Heart left ventricle (tissue), 16 donors: ENCODE results near the gene LRFN4. TPM values are rescaled to one million over a fixed set of nuclear protein-coding genes. Genes with fewer than 3 reads are reported as not detected.
A peak's percentile ranks its signal among the peaks of the same experiment; 100 is the strongest.

ENCODE experiments used
- ATAC-seq, 4 donors: fragments of 200-7000 bp; cut with Tn5 transposase; one replicate each; pipeline ENCODE4 v1.9.1; 2020 to 2022; ENCODE audit warnings: moderate library complexity in 4 of 4, mild to moderate bottlenecking in 3 of 4, moderate number of reproducible peaks in 1 of 4
- DNase-seq, 5 donors: peaks; one replicate each; pipeline ENCODE4 v3.0.0-alpha.2; 2020
- H3K27ac ChIP-seq, 12 donors: fragments of 200-600 bp; sonication (generic) in 4 of 12; one replicate each; pipeline versions ENCODE4 v1.5.0 to v1.8.0; 2016 to 2022; ENCODE audit warnings: mild to moderate bottlenecking in 2 of 12
- H3K27me3 ChIP-seq, 9 donors: fragments of 200-600 bp; sonication (generic) in 2 of 9; one replicate each; pipeline versions ENCODE4 v1.5.1 to v1.8.0; 2016 to 2022; ENCODE audit warnings: mild to moderate bottlenecking in 3 of 9
- H3K36me3 ChIP-seq, 9 donors: fragments of 200-600 bp; sonication (generic) in 2 of 9; one replicate each; pipeline versions ENCODE4 v1.5.0 to v1.8.0; 2018 to 2022; ENCODE audit warnings: mild to moderate bottlenecking in 2 of 9
- H3K4me1 ChIP-seq, 12 donors: fragments of 200-600 bp; sonication (generic) in 4 of 12; one replicate each; pipeline versions ENCODE4 v1.5.0 to v1.8.0; 2016 to 2022; ENCODE audit warnings: mild to moderate bottlenecking in 3 of 12
- H3K4me3 ChIP-seq, 12 donors: fragments of 200-600 bp; sonication (generic) in 4 of 12; one replicate each; pipeline versions ENCODE4 v1.5.0 to v1.8.0; 2017 to 2022; ENCODE audit warnings: mild to moderate bottlenecking in 9 of 12, moderate library complexity in 4 of 12
- H3K9me3 ChIP-seq, 12 donors: fragments of 200-600 bp; sonication (generic) in 4 of 12; one replicate each; pipeline versions ENCODE4 v1.5.0 to v1.8.0; 2016 to 2022; ENCODE audit warnings: mild to moderate bottlenecking in 1 of 12
- CTCF ChIP-seq, 12 donors: fragments of 200-600 bp; sonication (generic) in 4 of 12; IDR thresholded peaks; one replicate each; pipeline versions ENCODE4 v1.5.0 to v1.8.0; 2018 to 2022; ENCODE audit warnings: antibody characterized with exemption in 12 of 12, mild to moderate bottlenecking in 5 of 12
- POLR2A ChIP-seq, 2 donors: fragments of 450-650 bp; IDR thresholded peaks; one replicate each; pipeline ENCODE4 v1.6.1; 2017; ENCODE audit warnings: antibody characterized with exemption in 2 of 2, mild to moderate bottlenecking in 2 of 2, moderate library complexity in 2 of 2
- WGBS, 4 donors: extraction: QIAGEN DNeasy Blood & Tissue Kit in 2 of 4; methylation state at CpG; one replicate each; pipeline versions ENCODE4 v1.1.5 to v1.1.7; 2013 to 2018; 5-methylcytosine and 5-hydroxymethylcytosine counted together
- intact Hi-C, 10 donors: fragments of 100-400 bp; cut with DNase I; formaldehyde crosslinking; loops; one replicate each; pipeline versions ENCODE4 v1.11.1 to v1.14.2; 2022
- polyA plus RNA-seq, 2 donors: library from polyadenylated mRNA; stranded (reverse); fragments of 200-250 nt; gene quantifications; one replicate each; pipeline ENCODE4 v1.2.3, GENCODE V29; 2013
- total RNA-seq, 9 donors: library from RNA; depleted of rRNA in 2 of 9; stranded (reverse); fragments of >200 nt in 2 of 9; fragmentation: NEBNext Ultra II Directional in 3 of 9; extraction: Animal tissue kit (Norgen Biotek cat#: 25700) in 3 of 9; gene quantifications; one replicate each; pipeline versions ENCODE4 v1.1.0 to v1.2.4, GENCODE V29; 2016 to 2023
- donor health status: ischemic (EF 13 %, LVEDD 7.1; RV severe dilation, severe dysfunction).
- donor health status: healthy with polysubstance abuse.
- donor health status: DM: no; HTN: yes; CAD: no.
- donor health status: DM: no; HTN: no; CAD: no.
- donor health status: ischemic (EF 25% LVEDD 6.9; RV normal size, moderate dysfunction).
- donor health status: ischemic (EF 25% LVEDD 5.7; RV mildly dilated, moderate dysfunction).
- donor health status: healthy.
- donor health status: DM: yes; HTN: yes; CAD: no.
- donor health status: ischemic (EF 35%, LVEDD 5.7; RV mildly dilated, moderate dysfunction).
- donor health status: nonischemic (EF 11% LVEDD 7.7; RV severe dilation, severe dysfunction).
- donor health status: DM: yes; HTN: yes; CAD: no.
- donor health status: PGD.
- donor health status: ischemic (EF 29% LVEDD 5.4; RV normal size, mild dysfunction).
- donor health status: nonischemic (EF 23%, LVEDD 6.1; RV moderate dilation, normal function).

The LRFN4 gene
- total and polyA plus RNA-seq, 11 donors: 8.2 to 22.1 (median 15.4) TPM

- H3K27me3 ChIP-seq: no peaks in the 10 kb centered on the region
- WGBS, 4 donors: 53 to 71% (median 65%) methylated on average over 13 to 15 of the region's 15 CpGs
- ATAC-seq: peak; percentile 35 to 56 (median 52)
- TF ChIP-seq POLR2A (IDR thresholded peaks at IDR 0.05) (no peak), CTCF (IDR thresholded peaks at IDR 0.05) (no peak)
- no peak overlapping the region for H3K27ac ChIP-seq
- intact Hi-C loops: no loop called here
- H3K4me1 ChIP-seq: peaks cover 0 to 10% (median 0%) of the 10 kb centered on the region in 12 donors
- no peaks in the 10 kb centered on the region for H3K9me3 ChIP-seq
- DNase-seq: peak; percentile 40 to 68 (median 48)
- H3K4me3 ChIP-seq: no peak overlapping the region
- no peaks in the 10 kb centered on the region for H3K36me3 ChIP-seq
These were observed 29.9 kb downstream of the LRFN4 start for GRCh38 chr11:66886671-66887221.

- no peak overlapping the region for H3K4me3 ChIP-seq
- H3K36me3 ChIP-seq: no peaks in the 10 kb centered on the region
- H3K9me3 ChIP-seq: no peaks in the 10 kb centered on the region
- no peak for ATAC-seq
- peak in 3 of 5 donors; percentile 42 to 69 (median 67) for DNase-seq
- no peaks in the 10 kb centered on the region for H3K27me3 ChIP-seq
- intact Hi-C loops: no loop called here
- peaks cover 0 to 10% (median 0%) of the 10 kb centered on the region in 12 donors for H3K4me1 ChIP-seq
- no peak overlapping the region for H3K27ac ChIP-seq
- no peak for TF ChIP-seq POLR2A (IDR thresholded peaks at IDR 0.05)
- TF ChIP-seq CTCF (IDR thresholded peaks at IDR 0.05): no peak
- WGBS, 4 donors: 66 to 77% (median 71%) methylated on average over 11 of the region's 11 CpGs
These were observed 30.7 kb downstream of the LRFN4 start for GRCh38 chr11:66887526-66887925.

- intact Hi-C loops: no loop called here
- Histone ChIP-seq H3K4me1 (peaks cover 0 to 10% (median 0%) of the 10 kb centered on the region in 12 donors), H3K36me3 (no peaks in the 10 kb centered on the region), H3K27ac (no peak overlapping the region), H3K4me3 (no peak overlapping the region), H3K27me3 (no peaks in the 10 kb centered on the region), H3K9me3 (no peaks in the 10 kb centered on the region)
- TF ChIP-seq POLR2A (IDR thresholded peaks at IDR 0.05): no peak
- TF ChIP-seq CTCF (IDR thresholded peaks at IDR 0.05): no peak
- DNase-seq: peak in 1 of 5 donors; percentile 20
- WGBS, 4 donors: 91 to 93% (median 92%) methylated on average over 10 of the region's 10 CpGs
- ATAC-seq: no peak
These were observed 31.4 kb downstream of the LRFN4 start for GRCh38 chr11:66888282-66888681.

- Histone ChIP-seq H3K27me3 (no peaks in the 10 kb centered on the region), H3K27ac (no peak overlapping the region), H3K4me3 (no peak overlapping the region), H3K9me3 (no peaks in the 10 kb centered on the region), H3K36me3 (no peaks in the 10 kb centered on the region), H3K4me1 (peaks cover 0 to 10% (median 0%) of the 10 kb centered on the region in 12 donors)
- WGBS, 4 donors: 78 to 86% (median 81%) methylated on average over 8 of the region's 8 CpGs
- DNase-seq: no peak
- intact Hi-C loops: no loop called here
- no peak for ATAC-seq
- TF ChIP-seq POLR2A (IDR thresholded peaks at IDR 0.05) (no peak), CTCF (IDR thresholded peaks at IDR 0.05) (no peak)
These were observed 33.1 kb downstream of the LRFN4 start for GRCh38 chr11:66889960-66890359.
